ENCODE results near the gene C3orf33.
A peak's percentile ranks its signal among the peaks of the same experiment; 100 is the strongest.

The C3orf33 gene

DNA sequence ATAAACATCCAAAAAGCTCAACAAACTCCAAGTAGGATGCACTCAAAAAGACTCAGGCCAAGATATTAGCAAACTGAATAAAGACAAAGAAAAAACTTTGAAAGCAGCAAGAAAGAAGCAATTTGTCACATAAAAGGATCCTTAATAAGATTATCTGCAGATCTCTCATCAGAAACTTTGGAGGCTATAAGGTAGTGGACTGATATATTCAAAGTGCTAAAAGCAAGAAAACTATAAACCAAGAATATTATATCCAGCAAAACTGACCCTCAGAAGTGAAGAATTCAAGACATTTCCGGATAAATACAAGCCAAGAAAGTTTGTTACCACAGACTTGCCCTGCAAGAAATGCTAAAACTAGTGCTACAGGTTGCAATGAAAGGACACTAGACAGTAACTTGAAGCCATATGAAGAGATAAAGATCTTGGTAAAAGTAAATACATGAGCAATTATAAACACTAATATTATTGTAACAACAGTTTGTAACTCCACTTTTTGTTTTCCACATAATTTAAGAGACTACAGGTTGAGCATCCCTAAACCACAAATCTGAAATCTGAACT lies 23.6 kb downstream of the C3orf33 start:
- DNase-seq: no peak

- DNase-seq: no peak
Observed at GRCh38 chr3:155780291-155780690, 25.8 kb downstream of the C3orf33 start.

DNA sequence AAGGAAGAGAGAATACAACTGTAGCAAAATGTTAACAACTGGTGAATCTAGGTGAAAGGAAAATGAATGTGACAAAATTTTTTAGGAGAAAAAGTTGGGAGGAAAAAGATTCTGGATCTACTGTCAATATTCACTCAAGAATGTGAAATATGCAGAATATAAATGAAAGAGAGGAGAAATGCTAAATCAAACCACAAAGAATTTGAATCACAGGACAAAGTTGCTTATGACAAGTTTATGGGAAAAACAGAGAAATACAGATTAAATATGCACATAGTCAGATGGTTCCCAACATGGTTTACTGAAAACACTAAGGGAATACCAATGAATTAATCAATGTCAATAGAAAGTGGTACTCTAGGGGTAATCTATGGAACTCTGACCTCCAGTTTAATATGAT lies 27.6 kb downstream of the C3orf33 start:
- DNase-seq: no peak

DNA sequence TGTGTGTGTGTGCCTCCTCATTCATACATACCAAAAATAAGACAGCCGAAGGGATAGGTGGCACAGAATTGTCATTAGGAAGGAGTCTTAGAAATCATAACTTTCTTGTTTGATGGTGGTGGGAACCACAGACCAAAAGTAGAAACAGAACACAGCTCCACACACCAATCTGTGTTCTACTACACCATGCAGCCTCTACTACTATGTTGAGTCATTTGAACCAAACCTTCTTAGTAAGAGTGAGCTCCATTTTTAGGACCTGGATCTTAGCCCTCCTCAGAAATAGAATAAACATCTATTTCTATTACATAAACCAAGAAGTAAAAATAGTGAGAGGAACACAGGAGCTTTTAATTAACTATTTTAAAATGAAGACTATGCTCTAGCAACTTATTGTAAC lies 33.3 kb downstream of the C3orf33 start:
- no peak for DNase-seq

GRCh38 chr3:155771126-155771525 lies 35.0 kb downstream of the C3orf33 start:
- no peak for DNase-seq

GRCh38 chr3:155766206-155766605 lies 39.9 kb downstream of the C3orf33 start:
- DNase-seq: no peak

DNA sequence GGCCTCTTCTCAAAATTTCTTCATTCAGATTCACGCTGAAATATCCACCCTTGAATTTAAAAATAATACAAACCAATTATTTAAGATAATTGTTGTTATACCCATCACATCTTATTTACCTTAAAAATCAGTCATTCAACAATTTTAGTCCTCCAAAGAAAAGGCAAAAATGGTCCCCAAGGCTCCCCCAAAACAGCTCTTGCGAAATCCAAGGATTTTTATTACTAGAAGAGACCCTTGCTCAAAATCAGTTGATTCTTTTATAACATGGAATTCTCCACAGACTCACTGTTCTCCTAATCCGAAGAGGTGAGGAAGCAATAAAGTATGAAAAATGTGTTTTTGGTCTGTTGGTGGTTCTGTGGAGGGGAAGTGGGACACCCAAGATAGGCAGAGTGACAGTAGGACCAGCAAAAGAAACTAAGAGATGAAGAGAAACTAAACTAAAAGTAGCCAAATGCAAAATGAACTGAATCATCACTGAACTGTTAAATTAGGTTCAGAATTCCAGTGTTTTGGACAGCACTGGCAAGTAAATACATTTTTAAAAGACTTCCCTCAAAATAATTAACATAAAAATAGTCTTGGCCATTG lies 42.1 kb downstream of the C3orf33 start:
- no peak for DNase-seq

GRCh38 chr3:155760653-155761052 lies 45.4 kb downstream of the C3orf33 start:
- no peak for DNase-seq

GRCh38 chr3:155757577-155757976 lies 48.5 kb downstream of the C3orf33 start:
- DNase-seq: no peak

DNA sequence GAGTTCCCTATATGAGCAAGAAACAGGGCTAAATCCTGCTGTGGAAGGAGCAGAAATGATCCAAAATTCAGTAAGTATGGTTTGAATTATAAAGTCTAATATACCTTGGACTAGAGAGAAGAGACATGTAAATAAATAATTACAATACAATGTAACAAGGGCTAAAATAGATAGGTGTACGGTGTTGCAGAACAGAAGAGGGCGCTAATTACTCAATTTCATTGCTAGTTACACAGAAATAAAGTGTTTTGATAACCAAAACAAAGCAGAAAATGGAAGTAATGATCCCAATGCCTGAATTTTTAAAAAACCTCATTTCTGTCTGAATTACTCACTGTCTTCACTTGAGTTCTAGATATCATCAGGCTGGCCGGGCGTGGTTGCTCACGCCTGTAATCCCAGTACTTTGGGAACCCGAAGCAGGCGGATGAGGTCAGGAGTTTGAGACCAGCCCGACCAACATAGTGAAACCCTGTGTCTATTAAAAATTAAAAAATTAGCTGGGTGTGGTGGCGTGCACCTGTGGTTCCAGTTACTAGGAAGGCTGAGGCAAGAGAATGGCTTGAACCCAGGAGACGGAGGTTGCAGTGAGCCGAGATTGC lies 52.9 kb downstream of the C3orf33 start:
- peak; percentile 70 for DNase-seq

GRCh38 chr3:155748611-155749365 lies 57.3 kb downstream of the C3orf33 start:
- no peak for DNase-seq

DNA sequence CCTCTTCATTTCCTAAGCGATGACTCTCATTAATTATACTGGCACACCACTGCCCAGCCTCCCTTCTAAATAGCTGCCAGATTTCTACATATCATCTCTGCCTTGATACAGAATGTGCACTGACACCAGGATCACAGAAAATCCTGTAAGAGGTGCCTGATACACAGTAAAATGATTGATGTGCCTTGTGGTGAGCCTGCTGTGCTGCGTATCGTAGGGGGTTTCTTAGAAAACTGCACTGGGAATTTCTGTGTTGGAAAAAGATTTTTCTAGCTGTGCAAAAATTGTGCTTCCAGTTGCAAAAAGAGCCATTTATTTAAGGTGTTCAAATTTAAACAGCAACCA lies 58.2 kb downstream of the C3orf33 start:
- no peak for DNase-seq

DNA sequence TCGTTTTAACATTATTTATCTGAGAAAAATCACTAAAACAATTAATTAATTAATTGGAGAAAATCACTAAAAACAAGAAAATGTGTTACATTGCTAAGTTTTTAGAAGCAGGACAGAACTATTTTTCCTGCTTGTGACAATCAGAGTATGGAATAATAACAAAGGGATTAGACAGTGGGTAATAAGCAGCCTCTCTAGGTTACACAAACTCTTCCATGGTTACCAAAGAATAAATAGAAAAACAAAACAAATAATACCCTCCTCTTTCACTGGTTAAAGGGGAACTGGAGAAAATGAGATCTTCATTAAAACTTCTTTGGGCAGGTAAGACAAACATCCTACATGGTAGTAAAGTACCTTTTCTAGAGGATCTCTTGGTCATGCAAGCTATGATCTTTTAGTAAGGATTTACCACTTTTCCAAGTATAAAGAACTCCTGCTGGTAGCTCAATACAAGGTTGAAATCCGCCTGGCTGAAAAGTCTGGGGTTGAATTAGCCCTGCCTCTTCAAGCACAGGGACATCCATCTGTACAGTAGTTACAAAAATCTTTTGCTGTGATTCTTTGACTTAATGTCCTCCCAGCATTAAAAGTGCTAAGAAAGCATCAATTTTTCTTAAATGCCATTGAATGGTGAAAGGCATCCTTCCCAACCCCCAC lies 58.7 kb downstream of the C3orf33 start:
- no peak for DNase-seq

GRCh38 chr3:155746703-155747102 lies 59.4 kb downstream of the C3orf33 start:
- DNase-seq: no peak

DNA sequence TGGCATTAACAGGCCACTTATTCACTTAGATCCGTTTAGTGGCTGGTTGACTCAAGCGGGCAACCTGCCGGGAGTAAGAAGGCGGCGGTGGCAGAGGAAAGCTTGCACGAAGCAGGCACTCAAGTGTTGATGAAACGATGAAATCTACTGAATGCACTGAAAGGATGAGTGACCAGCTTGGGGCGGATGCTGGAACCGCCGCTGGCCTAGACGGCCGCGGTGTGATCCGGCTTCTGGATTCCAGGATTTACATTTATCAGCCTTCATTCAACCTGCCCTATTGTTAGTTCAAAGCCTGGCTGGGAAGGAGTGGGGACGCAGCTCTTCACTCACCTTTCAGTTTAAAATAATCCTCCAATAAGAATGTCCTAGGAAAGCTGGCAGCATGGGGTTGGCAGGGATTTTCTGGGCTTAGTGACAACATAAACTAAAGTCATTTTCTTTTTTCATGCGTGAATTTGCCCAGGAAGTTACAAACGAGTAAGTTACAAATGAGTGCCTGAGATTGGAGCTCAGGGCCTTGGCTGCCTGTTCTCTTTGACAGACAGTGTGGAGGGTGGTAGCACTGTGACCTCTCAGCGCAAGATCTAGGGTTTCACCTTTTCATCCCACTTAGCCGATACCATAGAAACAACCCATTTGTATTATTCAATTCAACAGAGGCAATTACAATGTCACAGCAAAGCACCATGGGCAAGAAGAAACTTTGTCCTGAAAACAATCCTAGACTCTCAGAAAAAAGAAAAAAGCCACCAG lies 60.1 kb downstream of the C3orf33 start:
- DNase-seq: peak; percentile 4

DNA sequence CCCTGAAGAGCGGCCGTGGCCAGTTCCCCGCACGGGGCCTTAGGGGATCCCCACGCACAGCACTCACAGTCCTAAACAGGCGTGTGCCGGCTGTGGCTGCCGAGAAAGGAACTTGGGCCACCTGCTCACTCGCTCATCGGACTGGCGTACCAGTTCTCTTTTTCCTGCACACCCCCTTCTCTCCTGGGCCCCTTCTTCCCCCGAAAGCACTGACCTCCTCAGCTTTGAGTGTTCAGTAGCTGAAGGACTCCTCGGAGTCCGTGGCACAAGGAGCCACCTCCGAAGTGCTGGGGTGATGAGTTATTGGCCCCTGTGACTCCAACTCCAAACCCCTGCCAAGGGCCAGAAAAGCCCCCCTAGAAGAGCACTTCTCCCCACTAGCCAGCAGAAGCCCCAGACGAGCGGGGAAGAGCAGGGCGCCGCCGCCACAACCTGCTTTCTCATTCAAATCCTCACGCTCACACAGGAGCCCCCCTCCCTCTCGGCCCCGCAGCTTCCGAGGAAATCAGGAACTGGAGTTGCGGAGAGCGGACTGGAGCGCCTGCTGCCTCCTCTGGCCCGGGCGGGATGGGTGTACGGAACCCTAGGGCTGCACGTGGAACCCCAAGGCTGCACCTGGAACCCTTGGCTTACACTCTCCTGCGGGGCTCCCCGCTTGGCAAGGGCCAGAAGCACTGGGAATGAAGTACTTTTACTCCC lies 61.3 kb downstream of the C3orf33 start, which contains the start of gene PLCH1:
TSS of gene PLCH1 (minus strand) at position 446 of the 699 bp plus-strand sequence. CDS start 40,847 bp downstream, outside the sequence.
- peak; percentile 46 for DNase-seq

DNA sequence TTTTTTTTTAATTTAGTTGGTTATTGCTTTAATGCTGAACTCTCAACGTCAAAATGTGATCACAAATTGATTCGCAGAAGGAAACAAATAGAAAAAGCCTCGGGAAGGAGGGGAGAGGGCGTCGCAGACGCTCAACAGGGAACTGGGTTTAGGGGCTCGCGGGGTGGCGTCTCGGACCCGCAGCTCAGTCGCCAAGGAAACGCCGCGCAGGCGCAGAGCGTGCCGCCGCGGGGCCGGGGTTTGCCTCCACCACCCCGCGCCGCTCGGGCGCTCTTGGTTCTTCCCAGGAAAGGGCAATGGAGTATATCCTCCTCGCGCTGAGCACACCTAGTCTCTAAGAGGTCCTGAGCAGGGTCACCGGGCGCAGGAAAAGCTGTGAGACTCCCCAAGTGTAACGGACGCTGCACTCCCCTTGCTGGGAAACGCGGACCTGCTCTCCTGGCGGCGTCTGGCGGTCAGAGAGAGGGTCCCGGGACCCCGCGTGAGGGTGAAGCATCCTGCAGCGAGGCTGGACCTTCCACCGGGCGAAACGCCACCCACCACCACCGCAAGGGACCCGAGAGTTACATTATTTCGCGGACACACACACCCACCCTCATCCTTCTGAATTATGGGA lies 62.0 kb downstream of the C3orf33 start:
- DNase-seq: peak; percentile 17

GRCh38 chr3:155743606-155744005 lies 62.5 kb downstream of the C3orf33 start:
- no peak for DNase-seq

DNA sequence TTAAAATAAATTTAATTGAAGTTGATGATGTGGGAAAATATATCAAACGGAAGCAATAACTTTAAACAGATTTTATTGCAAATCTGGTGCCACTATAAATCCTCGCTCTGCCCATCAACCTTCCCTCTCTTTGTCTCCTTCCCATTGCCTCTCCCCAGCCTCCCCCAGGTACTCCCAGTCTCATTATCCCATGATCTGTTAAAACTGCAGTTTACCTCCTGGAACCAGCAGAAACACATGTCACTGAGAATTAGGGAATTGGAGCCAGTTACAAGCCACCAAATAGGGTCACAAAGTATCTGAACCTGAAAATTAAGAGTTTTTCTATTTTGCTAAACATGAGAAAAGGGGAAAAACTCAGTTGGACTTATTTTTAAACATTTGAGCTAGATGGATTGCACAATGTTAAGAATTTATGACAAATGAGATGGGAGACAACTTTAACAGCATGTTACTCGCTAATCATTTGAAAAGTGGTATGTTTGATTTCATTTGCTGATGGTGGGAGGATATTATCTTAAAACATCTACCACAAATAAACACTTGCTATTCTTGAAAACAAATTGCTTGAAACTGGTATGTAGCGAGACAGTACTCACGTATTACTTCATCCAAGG lies 63.6 kb downstream of the C3orf33 start:
- no peak for DNase-seq

DNA sequence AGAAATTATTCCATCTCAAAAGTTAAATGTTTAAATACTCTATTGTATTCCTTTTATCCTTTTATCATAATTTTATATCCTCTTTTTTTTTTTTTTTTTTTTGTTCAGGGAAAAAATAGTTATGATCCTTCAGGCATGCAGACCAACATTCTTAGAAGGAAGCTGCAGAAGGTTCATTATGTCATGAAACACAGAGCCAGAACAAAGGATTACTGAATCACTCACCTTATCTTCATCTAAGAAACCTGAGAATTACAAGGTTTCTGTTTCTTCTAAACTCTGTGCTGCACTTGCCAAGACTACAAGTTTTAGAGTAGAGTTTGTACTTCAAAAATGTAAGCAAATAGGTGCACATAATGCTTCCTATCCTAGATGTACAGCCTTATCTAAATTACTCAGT lies 64.5 kb downstream of the C3orf33 start:
- DNase-seq: no peak

- no peak for DNase-seq
Observed at GRCh38 chr3:155741101-155741500, 65.0 kb downstream of the C3orf33 start.
